Measurements from ENCODE around the gene CDH23. TPM values are rescaled to one million over a fixed set of nuclear protein-coding genes. Genes with fewer than 3 reads are reported as not detected.

Gene CDH23
- total and polyA plus RNA-seq, 8 donors = 3.4 to 64.6 (median 9.9) TPM

GRCh38 chr10:71361581-71361980, 35.1 kb upstream of the CDH23 start:
- FAIRE-seq = no peak
- no peak overlapping the region for H3K27ac ChIP-seq
- intact Hi-C loops (cut with DNase I) = no loop called here
- H3K36me3 ChIP-seq = peaks cover 0 to 6% (median 0%) of the 10 kb centered on the region in 3 donors
- no peaks in the 10 kb centered on the region for H3K9me3 ChIP-seq
- no peaks in the 10 kb centered on the region for H3K4me1 ChIP-seq
- DNase-seq = no peak
- TF ChIP-seq, protein P1, sequence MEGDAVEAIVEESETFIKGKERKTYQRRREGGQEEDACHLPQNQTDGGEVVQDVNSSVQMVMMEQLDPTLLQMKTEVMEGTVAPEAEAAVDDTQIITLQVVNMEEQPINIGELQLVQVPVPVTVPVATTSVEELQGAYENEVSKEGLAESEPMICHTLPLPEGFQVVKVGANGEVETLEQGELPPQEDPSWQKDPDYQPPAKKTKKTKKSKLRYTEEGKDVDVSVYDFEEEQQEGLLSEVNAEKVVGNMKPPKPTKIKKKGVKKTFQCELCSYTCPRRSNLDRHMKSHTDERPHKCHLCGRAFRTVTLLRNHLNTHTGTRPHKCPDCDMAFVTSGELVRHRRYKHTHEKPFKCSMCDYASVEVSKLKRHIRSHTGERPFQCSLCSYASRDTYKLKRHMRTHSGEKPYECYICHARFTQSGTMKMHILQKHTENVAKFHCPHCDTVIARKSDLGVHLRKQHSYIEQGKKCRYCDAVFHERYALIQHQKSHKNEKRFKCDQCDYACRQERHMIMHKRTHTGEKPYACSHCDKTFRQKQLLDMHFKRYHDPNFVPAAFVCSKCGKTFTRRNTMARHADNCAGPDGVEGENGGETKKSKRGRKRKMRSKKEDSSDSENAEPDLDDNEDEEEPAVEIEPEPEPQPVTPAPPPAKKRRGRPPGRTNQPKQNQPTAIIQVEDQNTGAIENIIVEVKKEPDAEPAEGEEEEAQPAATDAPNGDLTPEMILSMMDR (IDR thresholded peaks at IDR 0.05) = no peak
- WGBS, 2 donors = 92 to 93% methylated on average over 7 of the region's 7 CpGs
- ATAC-seq = no peak
- H3K4me3 ChIP-seq = no peak overlapping the region
- H3K27me3 ChIP-seq = no peaks in the 10 kb centered on the region

GRCh38 chr10:71362141-71362540, 34.6 kb upstream of the CDH23 start:
- ATAC-seq (no peak), FAIRE-seq (no peak), DNase-seq (no peak)
- Histone ChIP-seq H3K36me3 (peaks cover 0 to under 1% (median 0%) of the 10 kb centered on the region in 3 donors), H3K9me3 (no peaks in the 10 kb centered on the region), H3K4me1 (no peaks in the 10 kb centered on the region), H3K4me3 (no peak overlapping the region), H3K27me3 (no peaks in the 10 kb centered on the region), H3K27ac (no peak overlapping the region)
- 89 to 94% methylated on average over 16 of the region's 16 CpGs for WGBS, 2 donors
- TF ChIP-seq, protein P1 (IDR thresholded peaks at IDR 0.05) = no peak
- intact Hi-C loops (cut with DNase I) = no loop called here

DNA sequence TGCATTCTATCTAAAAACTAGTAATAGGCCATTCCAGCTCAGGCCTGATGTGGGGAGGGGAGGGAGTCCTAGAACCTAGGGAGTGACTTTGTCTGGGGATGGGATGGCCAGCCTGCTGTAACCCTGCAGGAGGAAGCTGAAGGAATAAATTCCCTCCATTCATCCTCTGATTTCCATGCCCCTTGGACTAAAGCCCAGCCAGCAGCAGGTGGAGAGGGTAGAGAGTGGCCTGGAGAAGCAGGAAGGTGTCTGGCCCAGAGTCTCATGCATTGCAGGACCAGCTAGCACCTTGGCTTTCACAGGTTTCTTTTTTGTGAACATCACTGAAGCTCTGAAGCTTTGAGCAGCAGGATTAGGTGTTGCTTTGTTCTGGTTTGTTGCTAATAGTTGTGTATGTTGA, 32.8 kb upstream of the CDH23 start:
- no peak for ATAC-seq
- TF ChIP-seq, protein P1 (IDR thresholded peaks at IDR 0.05) = no peak
- no peak for FAIRE-seq
- Histone ChIP-seq H3K36me3 (no peaks in the 10 kb centered on the region), H3K27ac (no peak overlapping the region), H3K4me3 (no peak overlapping the region), H3K9me3 (no peaks in the 10 kb centered on the region), H3K4me1 (no peaks in the 10 kb centered on the region), H3K27me3 (no peaks in the 10 kb centered on the region)
- no peak for DNase-seq
- intact Hi-C loops (cut with DNase I) = no loop called here

DNA sequence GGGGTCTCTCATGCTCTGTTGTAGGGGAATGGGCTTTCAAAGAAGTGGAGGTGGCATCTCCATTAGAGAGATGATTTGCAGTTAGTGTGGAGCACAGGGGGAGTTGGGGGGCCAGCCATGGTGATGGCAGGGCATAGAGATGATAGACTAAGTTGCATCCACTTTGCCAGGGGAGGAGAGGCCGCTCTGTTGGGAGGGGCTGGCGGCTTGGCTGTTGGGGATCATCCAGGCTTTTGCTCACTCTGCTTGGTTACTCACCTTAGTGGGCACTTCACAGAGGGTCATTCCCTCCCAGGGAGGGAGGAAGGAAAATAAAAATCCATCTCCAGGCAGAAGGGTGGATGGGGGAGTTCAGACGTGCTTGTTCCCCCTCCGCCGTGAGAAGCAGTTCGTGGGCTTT, 31.4 kb upstream of the CDH23 start:
- H3K4me1 ChIP-seq = no peaks in the 10 kb centered on the region
- WGBS, 2 donors = 94 to 98% methylated on average over 6 of the region's 6 CpGs
- H3K27me3 ChIP-seq = no peaks in the 10 kb centered on the region
- H3K9me3 ChIP-seq = no peaks in the 10 kb centered on the region
- intact Hi-C loops (cut with DNase I) = no loop called here
- FAIRE-seq (no peak), DNase-seq (no peak), ATAC-seq (no peak)
- TF ChIP-seq, protein P1 (IDR thresholded peaks at IDR 0.05) = no peak
- no peak overlapping the region for H3K4me3 ChIP-seq
- no peaks in the 10 kb centered on the region for H3K36me3 ChIP-seq
- H3K27ac ChIP-seq = no peak overlapping the region

DNA sequence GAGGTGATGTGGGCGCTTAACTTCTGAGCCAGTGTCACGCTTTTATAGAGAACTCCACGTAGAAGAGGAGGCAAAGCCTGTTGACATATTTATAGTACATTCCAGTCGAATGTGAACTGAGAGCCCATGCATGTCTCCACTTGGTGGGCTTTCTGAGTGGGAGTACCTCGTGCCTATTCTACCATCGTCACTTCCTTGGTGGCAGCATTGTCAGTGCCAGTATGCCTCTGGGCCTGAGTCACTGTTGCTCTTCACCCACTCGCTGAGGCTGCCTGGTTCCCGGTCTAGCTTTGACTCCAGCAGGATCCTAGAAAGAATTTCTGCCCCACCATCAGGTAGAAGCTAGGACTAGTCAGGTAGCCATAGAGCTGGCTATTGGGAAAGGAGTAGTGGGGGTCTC, 30.0 kb upstream of the CDH23 start:
- intact Hi-C loops (cut with DNase I) = no loop called here
- no peak for DNase-seq
- 80 to 82% methylated on average over 8 of the region's 8 CpGs for WGBS, 2 donors
- Histone ChIP-seq H3K27me3 (no peaks in the 10 kb centered on the region), H3K36me3 (no peaks in the 10 kb centered on the region), H3K9me3 (no peaks in the 10 kb centered on the region), H3K27ac (no peak overlapping the region), H3K4me3 (no peak overlapping the region), H3K4me1 (no peaks in the 10 kb centered on the region)
- TF ChIP-seq, protein P1 (IDR thresholded peaks at IDR 0.05) = no peak
- no peak for FAIRE-seq
- no peak for ATAC-seq
